HG03432 (cell line): Measurements from ENCODE around the gene ABTB2.

Experiments
- ATAC-seq: cut with Tn5 transposase; IDR thresholded peaks from one replicate; pipeline ENCODE4 v1.9.1; 2021; ENCODE audit warnings: mild to moderate bottlenecking, moderate library complexity; ENCODE audit not compliant: unreplicated experiment

ABTB2 gene

GRCh38 chr11:34317666-34318065, 40.1 kb downstream of the ABTB2 start:
- ATAC-seq: no peak

DNA sequence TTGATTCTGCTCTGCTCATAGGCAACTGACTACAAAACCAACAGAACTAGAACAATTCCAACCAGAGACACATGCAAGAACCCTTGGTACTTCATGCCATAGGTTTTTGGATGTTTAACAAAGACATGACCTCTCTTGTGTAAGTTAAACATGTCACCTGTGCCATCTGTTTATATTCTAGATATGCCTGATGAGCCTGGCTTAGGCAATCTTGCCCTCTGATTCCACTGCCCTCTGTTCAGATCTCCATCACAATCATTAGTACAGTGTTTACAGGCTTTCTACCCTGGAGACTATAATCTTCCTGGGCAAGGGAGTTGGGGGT, 40.8 kb downstream of the ABTB2 start:
- no peak for ATAC-seq

DNA sequence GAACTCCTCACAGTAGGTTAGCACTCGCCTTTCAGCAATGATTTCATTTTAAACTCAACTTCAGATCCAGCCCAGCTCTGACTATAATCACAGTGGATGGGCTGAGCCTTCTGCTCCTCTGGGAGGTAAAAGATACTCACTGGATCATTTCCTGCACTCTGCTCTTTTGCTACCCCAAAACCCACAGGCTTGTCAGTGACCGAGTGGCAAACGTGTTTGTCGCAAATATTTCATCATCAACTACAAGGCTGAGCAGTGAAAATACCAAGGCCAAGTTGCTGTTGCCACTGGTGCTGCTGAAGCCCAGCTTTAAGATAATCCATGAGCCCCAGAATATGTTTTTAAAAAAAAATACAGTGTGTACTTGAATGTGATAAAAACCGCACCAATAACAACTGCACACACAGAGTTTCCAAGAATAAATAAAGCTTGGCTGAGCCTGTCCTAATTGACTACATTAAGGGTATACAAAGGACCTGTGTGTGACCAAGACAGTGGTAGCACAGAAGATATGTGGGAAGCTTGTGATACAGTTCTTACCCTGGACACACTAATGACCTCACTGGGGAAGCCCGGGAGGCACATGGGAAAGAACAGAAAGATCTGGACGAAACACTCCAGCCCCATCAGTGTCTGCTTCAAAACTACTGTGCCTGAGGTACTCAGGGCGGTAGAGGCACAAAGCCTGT, 41.3 kb downstream of the ABTB2 start:
- ATAC-seq: no peak

DNA sequence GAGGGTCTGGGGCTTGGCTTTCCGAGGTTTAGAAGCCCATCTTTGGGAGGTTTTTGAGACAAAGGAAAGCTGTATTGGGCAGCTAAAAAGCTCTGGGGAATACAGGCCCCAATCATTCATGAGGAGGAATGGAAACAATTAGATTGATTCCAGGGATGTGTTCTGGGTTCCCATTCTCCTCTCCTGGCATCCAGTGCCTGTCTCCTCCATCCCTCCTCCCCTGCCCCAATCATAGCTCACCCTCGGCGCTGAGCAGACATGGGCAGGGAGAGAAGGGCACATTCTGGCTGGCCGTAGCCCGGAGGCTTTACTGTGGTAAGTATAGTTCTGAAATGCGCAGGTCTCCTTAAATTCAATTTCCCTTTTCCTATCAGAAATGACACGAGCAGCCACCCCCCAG, 42.4 kb downstream of the ABTB2 start:
- no peak for ATAC-seq

DNA sequence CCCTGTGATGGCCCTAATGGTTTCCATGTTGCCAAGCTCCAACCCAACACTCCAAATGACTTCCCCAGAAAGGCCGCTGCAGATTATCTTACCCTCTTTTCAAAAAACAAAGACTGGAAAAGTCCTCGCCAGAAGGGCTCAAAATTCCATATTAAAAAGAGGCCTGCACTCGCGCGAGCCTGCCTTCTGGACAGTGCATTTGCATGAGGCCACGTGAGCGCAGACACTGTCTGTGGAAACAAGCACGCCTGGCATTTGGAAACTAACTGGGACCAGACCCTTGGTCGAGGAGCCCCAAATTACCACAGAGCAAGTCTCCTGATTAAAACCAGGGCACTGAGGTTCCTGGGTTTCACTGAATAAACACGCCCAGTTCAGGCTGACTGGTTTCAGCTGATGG, 42.9 kb downstream of the ABTB2 start:
- no peak for ATAC-seq

DNA sequence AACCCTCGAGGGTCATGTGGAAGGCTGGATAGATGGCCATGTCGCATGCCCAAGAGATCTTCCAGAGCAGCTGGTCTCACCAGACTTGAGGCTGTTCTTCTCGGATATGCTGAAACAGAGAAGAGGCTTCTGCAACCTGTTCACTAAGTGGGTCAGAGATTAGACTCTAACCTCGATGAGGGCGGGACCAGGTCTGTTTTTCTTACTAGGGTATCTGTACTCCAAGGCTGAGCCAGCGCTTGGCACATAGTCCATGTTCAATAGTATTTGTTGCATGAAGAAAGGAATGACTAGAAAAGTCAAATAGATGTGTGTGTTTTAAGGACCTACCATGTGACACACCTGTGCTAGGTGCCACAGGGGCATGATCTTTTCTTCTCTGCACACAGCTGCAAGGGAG, 43.6 kb downstream of the ABTB2 start:
- ATAC-seq: no peak

DNA sequence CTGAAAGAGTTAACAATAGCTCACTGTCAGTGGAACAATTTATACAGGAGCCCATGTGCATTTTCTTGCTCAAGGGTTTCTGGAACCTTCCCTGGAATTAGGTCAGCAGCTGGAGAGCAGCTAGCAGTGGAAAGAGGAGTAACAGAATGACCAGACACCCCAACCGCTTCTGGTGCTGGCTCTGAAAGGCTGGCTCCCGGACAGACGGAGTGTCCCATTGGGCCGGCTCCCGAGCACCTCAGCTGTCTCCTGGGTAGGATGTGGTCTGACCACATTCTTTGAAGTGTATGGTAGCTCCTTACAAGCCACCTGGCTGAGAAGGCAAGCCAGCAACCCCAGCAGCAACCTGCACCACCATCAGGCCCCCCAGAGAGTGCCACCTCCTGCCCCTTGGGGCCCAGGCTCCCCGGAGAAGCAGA, 44.7 kb downstream of the ABTB2 start:
- peak; percentile 85 for ATAC-seq

DNA sequence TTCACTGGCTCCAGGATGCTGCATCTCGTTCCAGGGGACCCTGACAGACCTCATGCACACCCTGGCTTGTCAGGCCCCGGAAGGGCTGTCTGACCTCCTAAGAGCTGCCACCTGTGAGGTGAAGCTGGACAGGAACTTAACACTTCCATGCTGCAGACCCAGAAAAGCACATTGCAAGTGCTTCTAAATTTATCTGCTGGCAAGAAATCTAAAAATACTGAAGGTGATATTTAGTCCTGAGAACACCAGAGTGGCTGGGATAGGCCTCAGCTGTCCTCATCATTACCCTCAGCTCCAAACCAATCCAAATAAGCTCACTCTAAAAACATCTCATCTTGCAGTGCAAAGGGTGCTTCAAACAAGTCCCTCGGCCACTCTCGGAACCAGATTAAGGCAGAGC, 46.7 kb downstream of the ABTB2 start:
- no peak for ATAC-seq

DNA sequence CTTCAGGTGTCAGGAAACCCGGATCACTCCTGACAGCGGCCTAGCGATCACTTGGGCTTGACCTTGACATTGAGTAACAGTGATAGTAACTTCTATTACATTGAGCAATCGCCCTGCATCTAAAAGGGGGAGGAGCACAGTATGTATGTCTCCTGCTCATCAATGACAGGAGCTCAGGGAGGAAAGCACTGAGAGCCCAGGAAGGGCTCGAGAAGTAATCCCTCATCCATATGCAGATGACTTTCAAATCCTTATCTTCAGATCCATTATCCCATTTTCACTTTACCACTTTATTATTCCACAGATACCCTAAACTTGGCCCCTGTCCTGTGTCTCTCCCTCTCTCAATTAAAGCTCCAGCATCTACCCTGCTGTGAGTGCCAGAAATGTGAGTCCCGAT, 47.8 kb downstream of the ABTB2 start:
- ATAC-seq: no peak

DNA sequence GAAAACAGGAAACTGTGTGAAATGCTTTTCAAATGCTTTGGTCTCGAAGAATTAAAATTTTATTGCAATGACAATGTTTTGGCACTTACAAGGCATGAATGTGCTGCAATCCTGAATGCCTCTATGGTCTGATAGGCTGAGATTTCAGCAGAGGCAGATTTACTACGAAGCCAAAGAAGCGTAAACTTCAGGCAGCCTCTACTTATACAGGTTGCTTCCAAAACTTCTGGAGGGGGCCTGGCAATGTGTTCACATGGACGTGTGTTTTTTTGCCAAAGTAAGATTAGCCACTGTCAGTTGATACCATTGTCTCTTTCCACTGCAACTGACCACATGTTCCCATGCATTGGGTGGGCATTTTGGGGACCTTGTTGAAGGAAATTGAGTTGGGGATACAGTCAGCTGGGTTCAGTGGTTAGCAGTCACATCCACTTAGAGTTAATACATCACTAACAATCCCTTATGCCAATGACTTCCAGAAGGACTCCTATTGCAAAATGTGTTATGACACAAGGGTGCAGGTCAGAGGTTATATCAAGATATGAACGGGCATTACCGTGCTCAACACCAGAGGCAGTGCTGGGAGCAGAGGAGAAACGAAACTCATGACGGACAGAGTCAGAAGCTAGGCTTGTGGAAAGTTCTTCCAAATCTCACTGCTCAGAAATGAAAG, 48.8 kb downstream of the ABTB2 start:
- no peak for ATAC-seq

DNA sequence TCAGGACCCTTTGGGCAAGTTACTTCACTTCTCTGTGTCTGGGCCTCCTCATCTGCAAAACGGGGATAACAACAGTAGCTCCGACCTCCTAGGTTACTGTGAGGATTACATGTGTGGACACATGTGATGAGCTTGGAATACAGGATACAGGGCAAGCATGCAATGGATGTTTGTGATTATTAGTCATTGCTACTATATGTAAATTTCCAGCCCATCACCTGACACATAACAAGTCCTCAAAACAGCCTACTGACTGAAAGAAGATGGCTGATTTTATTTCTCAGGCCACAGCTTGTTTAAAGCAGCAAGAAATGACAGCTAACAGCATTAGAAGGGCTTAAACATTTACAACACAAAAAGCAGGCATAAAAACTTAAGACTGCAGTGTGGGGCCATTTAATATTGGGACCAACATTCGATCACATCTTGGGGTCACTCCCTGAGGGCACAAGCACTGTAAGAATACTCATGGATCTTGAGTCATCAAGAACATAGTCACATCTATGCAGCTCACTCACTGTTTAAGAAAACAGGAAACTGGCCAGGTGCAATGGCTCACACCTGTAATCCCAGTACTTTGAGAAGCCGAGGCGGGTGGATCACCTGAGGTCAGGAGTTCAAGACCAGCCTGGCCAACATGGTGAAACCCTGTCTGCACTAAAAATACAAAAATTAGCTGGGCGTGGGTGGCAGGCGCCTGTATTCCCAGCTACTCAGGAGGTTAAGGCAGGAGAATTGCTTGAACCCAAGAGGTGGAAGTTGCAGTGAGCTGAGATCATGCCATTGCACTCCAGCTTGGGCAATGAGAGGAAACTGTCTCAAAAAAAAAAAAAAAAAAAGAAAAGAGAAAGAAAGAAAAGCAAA, 49.5 kb downstream of the ABTB2 start:
- ATAC-seq: no peak

DNA sequence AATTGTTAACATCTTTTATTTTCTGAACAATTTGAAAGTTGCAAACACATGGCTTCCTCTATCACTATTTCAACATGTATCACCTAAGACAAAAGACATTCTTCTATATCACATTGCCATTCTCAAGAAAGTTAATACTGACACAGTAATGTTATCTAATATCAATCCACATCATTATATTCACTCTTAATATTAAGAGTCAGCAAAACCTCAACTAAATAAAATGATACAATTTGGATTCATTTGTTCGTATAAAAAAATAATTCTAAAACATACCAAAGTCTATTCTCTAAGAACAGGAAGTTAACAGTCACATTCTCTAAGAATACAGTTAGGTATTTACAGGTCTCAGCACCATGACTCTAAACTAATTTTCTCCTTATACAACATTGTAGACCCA, 52.0 kb downstream of the ABTB2 start:
- ATAC-seq: no peak

DNA sequence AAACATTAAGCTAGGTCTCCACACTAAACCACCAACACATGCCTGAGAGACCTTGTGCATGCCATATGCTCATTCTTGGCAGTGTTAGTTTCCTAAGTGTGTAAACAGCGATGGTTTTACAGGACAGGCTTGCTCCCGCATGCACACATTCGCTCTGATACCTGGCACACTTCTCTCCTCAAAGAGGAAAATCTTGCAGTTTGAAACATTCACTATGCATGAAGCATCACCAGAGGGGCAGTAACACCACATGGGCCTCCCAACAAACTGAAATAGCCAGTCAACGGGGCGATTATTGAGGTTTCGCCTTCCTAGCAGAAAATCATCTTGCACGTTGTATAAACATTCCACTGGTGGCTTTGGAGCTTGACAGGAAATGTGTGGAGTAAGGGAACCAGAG, 52.6 kb downstream of the ABTB2 start:
- ATAC-seq: no peak

DNA sequence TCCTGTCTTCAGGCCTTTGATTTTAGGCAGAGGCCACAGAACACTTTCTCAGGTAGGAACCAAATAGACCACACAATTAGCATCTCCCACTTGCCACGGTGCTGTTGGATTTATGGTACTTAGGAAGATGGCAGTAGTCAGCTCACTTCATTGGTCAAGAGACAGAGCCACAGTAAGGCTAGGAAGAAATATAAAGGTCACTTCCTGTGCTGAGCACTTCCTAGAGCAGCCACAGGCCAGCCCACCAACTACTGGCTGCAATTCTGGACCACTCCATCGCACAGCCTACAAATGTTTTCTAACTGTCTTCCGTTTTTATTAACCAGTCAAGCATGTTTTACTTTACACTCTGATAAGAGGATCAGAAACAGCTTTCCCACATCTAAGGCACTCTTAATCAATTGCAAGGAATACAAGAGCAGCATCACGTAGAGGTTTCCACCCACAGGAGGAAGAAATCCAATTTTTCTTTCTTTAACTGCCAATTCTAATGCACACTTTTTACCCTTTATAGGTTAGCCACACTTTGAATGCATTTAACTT, 54.7 kb downstream of the ABTB2 start:
- no peak for ATAC-seq

DNA sequence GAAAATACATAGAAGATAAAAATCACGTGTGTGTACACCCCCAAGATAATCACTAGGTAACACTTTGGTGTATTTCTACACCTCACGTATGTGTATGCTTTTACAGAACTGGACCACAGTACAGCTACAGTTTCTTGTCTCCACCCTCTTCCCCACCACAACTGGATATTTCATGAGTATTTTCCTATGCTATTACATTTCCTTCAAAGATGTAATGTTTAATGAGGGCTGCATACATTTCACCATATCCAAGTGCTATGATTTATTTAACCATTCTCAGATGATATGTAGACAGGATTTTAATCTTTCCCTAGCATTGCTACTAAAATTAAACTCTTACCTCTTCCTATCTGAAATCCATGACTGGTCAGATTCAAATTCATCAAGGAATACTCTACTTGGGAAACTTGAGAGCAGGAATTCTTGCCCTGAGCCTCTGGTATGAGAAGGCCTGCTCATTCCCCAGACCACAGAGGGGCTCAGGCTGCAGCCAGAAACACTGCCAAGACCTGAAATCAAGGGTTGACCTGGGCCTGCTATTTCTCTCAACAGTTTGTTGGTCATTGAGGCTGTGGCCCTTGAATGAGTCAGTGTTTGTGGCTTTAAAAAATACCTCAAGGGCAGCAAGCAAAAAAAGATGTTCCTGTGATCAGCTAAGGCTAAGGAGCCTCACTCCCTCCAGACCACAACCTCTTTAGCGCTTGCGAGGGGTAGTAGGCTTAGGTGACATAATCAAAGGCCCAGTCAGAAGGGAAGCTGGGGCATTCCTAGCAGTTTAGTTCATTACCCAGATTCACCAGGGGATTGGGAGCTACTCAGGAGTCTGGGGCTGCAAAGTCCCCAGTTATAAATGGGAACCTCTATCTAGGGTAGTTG, 55.5 kb downstream of the ABTB2 start:
- ATAC-seq: peak; percentile 88

DNA sequence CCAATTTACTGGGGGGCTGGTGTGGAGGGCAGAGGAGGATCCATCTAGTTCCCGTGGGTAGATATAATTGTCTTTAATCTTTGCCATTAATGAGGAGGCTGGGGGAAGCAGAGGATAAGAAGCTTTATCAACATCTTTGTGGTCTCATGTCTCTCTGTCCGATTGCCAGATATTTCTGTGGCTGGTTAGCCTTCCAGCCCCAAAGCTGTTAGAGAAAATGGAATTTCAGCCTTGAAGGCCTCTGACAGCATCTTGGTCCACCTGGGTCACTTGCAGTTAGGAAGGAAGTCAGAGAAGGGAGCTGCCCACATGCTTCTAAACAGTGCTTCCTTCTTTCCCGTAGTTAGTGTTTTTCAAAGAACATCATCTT, 56.9 kb downstream of the ABTB2 start:
- no peak for ATAC-seq

DNA sequence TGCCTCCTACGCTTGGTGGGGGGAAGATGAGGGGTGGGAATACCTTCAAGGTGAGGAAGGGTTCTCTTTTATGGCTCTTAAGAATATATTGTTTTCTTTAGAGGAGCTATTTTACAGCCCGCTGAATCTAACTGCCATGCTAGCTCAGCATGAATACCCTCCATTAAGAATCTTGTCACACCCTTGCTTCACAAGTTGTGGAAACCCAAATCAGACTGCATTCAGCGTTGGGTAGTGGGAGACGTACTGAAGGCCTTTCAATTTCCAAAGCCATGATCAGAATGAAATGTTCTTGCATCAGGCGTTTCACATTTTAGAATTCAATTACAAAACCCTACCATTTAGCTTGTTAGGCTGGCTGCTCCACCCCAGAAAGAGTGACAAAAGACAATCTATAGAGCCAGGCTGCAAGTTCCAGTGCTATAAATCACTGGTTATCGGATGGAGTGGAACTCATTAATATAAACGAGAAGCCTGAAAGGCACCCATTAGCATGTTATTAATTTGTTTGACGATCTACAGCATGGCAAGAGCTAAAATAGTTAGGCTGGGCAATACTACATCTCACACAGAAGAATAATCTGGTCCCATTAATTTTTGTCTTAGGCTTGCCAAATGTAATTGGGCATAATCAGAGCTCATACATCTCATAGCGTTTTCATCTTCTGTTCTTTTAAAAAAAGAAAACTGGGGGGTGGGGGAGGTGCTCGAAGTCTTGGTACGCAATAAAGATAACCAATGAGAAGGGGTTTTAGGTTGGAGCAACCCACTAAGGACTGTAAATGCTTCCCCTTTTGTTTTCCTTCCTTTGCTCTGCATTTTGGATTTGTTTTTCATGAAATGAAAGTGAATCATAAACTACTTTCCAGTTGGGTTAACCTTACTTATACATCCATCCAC, 57.5 kb downstream of the ABTB2 start:
- ATAC-seq: no peak

DNA sequence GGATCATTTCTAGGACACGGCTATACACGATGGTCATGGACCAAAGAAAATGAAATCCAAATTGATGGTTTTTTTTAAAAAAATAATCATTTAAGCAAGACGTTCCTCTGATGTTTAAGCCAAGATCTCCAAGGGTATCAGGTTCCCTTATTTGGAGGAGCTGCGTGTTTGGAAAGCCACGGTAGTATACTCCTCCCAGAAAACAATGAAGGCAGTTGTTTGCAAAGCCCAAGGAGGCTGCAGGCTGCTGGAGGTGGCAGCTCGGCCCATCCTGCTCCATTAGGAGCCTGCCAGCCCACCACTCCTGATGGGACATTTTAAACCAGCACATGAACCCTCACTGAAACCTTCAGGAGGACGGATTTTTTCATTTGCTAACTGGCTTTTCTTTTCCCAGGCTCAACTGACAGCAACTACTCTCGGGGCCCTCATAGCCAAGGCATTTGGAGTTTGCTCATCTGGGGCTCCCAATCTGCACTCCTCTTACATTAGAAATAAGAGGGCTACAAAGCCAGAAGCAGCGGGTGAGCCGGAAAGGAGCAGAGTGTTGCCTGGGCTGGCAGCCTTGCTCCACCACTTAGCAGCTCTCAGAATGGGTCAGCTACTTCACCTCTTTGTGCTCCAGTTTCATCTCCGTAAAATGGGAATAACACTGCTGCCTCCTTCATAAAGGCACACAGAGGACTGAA, 58.4 kb downstream of the ABTB2 start:
- no peak for ATAC-seq

GRCh38 chr11:34298871-34299270, 58.9 kb downstream of the ABTB2 start:
- no peak for ATAC-seq
